ENCODE measurements around the gene DEFB123.
"Not testable (repeated sequence)": the region's sequence is repeated elsewhere in the genome, so short reads cannot be mapped to it uniquely, and the experiment has no call there.

Gene DEFB123

GRCh38 chr20:31440012-31440659, at the start of gene DEFB123:
TSS of gene DEFB123 (plus strand) at chr20:31440632. CDS start at chr20:31440699, 67 bp downstream.
- DNase-seq: no peak

- DNase-seq: no peak
These were observed 47.6 kb upstream of the DEFB123 start for GRCh38 chr20:31392836-31393235.

DNA sequence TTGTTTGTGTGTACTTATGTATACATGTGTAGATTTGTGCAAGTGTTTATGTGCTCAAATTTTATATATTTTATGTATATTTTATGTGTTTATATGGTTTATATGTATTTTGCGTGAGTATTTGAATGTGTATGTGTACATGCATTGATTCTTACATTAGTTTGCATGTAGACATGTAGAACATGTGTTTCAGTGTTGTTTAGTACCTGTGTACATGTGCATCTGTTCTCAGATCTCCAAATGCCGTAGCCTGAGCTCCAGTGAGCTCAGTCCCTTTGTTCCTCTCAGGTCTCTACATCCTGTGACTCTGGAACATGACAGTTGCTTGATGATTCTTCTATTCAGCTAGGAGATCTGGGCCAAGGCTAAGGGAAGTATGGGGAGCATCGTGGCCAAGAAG, 45.5 kb upstream of the DEFB123 start:
- DNase-seq: no peak

- DNase-seq: no peak
These were observed 36.5 kb upstream of the DEFB123 start for GRCh38 chr20:31403886-31404285.

DNA sequence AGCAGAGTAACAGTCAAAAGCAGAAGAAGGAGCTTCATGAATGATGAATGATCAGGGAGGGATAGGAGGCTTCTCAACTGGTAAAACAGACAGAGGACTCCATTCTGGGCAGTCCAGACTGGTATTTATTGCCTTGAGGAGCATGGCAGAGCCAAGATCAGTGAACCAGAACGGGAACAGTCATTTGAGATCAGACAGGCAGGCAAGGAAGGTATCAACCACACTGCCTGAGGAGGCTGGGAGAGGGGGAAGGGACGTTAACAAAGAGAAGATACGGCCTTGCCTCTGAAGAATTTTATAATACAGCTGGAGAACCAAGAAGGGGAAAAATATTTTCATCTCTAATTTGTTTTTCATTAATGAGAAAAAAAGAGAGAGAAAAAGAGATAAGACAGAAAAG, 34.3 kb upstream of the DEFB123 start, which contains the start of gene DEFB121:
Gene DEFB121, minus strand, starts transcription at position 101 of the 400 bp plus-strand sequence. Its CDS starts 63 bp downstream, at position 38.
- no peak for DNase-seq

DNA sequence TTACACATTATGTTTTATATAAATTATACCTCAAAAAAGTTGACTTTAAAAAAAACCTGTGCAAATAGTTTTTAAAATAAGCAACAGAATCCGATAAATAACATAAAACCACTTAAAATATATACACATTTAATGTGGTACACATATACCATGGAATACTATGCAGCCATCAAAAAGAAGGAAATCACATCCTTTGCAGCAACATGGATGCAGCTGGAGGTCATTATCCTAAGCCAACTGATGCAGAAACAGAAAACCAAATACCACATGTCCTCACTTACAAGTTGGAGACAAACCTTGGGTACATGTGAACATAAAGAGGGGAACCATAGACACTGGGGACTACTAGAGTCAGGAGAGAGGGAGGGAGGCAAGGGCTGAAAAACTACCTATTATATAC, 30.4 kb upstream of the DEFB123 start:
- DNase-seq: no peak

DNA sequence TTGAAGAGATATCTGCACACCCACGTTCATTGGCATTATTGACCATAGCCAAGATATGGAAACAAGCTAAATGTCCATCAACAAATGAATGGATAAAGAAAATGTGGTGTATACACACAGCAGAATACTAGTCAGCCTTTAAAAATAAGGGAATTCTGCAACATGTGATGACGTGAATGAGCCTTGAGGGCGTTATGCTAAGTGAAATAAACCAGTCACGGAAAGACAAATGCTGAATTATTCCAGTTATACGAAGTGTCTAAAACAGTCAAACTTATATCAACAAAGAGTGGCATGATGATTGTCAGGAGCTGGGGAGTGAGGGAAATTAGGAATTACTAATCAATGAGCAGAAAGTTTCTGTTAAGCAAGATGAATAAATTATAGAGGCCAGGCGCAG, 26.1 kb upstream of the DEFB123 start:
- no peak for DNase-seq

GRCh38 chr20:31415653-31416052, 24.8 kb upstream of the DEFB123 start:
- DNase-seq: no peak

DNA sequence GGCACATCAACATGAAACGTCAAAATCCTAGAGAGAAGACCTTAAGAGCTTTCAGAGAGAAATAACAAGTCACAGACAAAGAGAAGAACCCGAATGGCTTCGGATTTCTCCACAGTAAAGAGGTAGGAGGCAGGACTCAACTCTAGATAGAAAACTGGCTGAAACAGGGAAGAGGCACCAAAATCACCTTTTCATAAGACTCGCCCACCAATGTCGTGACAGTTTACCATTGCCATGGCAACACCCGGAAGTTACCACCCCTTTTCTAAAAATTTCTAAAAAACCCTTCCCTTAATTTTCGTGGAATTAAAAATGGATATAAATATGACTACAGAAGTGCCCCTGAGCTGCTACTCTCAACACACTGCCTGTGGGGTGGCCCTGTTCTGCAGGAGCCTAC, 22.1 kb upstream of the DEFB123 start:
- DNase-seq: no peak

DNA sequence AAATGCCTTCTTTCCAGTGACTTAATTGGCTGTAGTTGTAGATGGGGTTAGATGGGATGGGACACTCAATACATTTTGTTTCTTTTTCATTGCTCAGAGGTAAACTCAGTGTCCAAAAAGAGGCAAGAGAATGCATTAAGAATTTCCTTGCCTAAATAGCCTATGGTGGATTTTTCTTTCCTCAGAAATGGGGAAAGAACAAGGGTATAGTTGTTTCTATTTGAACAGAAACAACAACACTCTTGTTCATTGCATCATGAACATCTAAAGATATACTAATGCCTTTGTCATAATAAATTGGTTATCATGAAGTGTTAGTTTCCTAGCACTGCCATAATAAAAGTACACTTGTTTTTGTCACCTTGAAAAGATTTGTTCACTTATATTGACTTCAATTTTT, 14.6 kb upstream of the DEFB123 start:
- no peak for DNase-seq

DNA sequence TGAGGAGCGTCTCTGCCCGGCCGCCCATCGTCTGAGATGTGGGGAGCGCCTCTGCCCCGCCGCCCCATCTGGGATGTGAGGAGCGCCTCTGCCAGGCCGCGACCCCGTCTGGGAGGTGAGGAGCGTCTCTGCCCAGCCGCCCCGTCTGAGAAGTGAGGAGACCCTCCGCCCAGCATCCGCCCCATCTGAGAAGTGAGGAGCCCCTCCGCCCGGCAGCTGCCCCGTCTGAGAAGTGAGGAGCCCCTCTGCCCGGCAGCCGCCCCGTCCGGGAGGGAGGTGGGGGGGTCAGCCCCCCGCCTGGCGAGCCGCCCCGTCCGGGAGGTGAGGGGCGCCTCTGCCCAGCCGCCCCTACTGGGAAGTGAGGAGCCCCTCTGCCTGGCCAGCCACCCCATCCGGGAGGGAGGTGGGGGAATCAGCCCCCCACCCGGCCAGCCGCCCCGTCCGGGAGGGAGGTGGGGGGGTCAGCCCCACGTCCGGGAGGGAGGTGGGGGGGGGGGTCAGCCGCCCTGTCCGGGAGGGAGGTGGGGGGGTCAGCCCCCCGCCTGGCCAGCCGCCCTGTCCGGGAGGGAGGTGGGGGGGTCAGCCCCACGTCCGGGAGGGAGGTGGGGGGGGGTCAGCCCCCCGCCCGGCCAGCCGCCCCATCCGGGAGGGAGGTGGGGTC, 13.4 kb upstream of the DEFB123 start:
- not testable (repeated sequence) for DNase-seq

GRCh38 chr20:31427576-31427975, 12.9 kb upstream of the DEFB123 start:
- DNase-seq: not testable (repeated sequence)

DNA sequence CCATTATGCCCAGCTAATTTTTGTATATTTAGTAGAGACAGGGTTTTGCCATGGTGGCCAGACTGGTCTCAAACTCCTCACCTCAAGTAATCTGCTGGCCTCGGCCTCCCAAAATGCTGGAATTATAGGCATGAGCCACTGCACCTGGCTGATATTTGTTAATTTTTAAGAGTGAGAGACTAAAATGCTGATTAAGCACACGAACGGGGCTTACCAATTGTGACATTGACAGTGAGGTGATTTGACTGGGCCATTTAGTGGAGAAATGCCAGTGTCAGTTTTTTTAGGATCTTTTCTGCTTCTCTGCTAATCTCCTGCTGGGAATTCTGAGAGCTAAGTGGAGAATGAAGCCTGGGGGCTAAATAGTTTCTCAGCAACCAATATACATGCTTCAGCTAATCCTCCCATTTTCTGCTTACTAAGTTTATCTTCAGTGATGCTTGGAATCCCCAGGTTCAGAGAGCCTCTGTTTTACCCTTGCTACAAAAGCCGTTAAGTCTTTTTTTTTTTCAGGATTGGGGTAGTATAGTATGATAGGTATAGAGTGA, 9.8 kb upstream of the DEFB123 start:
- DNase-seq: no peak

- no peak for DNase-seq
These were observed 5.8 kb downstream of the DEFB123 start for GRCh38 chr20:31446084-31446819.

GRCh38 chr20:31449511-31450414, 9.3 kb downstream of the DEFB123 start:
- DNase-seq: no peak

DNA sequence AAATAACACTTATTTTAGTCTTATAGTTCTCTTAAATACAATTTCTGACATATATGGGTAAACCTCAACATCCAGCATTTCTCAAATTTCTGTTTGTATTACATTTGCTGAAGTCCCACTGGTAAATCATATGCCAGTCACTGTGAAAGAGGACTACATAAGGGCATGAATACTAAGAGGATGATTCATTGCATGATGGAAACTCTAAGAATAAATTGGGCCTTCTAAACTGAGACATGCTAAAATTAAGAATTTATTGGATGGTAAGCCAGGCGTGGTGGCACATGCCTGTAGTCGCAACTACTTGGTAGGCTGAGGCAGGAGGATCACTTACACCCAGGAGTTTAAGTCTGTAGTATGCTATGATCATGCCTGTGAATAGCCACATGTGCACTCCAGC, 12.1 kb downstream of the DEFB123 start:
- no peak for DNase-seq

DNA sequence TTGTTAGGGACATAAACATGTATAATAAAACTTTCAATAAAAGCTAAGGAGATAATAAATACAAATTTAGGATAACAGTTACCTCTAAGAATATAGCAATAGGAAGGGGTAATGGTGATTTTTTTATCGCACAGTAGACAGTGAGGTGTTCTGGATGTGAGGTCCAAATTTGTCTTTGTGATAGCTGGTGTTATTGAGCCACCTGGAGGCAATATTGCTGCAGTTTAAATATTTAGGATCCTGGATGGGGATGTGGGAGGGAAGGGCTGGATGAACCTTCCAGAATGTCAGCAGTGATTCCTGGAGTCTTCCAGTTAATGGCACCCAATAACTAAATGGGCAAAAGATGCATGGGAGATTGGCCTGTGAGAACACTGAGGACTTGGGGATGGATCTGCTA, 13.9 kb downstream of the DEFB123 start:
- no peak for DNase-seq

- DNase-seq: not testable (repeated sequence)
These were observed 30.5 kb downstream of the DEFB123 start for GRCh38 chr20:31470946-31471345.

- no peak for DNase-seq
These were observed 32.2 kb downstream of the DEFB123 start for GRCh38 chr20:31472395-31473330.

GRCh38 chr20:31473331-31474096, 33.1 kb downstream of the DEFB123 start:
- DNase-seq: no peak

GRCh38 chr20:31474097-31474436, 33.6 kb downstream of the DEFB123 start:
- no peak for DNase-seq

Data from CD4-positive, alpha-beta T cell treated with Interleukin-4 for 4 hours (primary cell).